ENCODE results near the gene COX8A.

GRCh38 chr11:64013141-64013896, 38.9 kb downstream of the COX8A start:
- no peak for TF ChIP-seq CTCF (IDR thresholded peaks at IDR 0.05)
- no peak for TF ChIP-seq POLR2A (IDR thresholded peaks at IDR 0.05)
